Prostate gland (tissue), 2 donors: ENCODE data around the gene DIP2B. TPM values are rescaled to one million over a fixed set of nuclear protein-coding genes. Genes with fewer than 3 reads are reported as not detected.

Source experiments
- DNase-seq: peaks from one replicate; pipeline ENCODE4 v3.0.0-alpha.2; 2019; ENCODE audit warnings: low spot score
- H3K27ac ChIP-seq, 2 donors: fragments of 200-600 bp; sonication (generic); 2 replicates each; pipeline ENCODE4 v1.5.1; 2017 to 2019
- H3K27me3 ChIP-seq: fragments of 200-600 bp; sonication (generic); replicated peaks from 2 replicates; pipeline ENCODE4 v1.5.1; 2019; ENCODE audit not compliant: insufficient read depth
- H3K36me3 ChIP-seq, 2 donors: fragments of 200-600 bp; sonication (generic); 1 replicate in 1 of 2; 2 replicates in 1 of 2; pipeline versions ENCODE4 v1.5.1 to v1.8.1; 2017 to 2019
- H3K4me1 ChIP-seq: fragments of 200-600 bp; sonication (generic); replicated peaks from 2 replicates; pipeline ENCODE4 v1.5.1; 2019
- H3K4me3 ChIP-seq, 2 donors: fragments of 200-600 bp; sonication (generic); 2 replicates each; pipeline ENCODE4 v1.5.1; 2017 to 2019
- H3K9me3 ChIP-seq: fragments of 200-600 bp; sonication (generic); 2 replicates; pipeline ENCODE4 v1.5.1; 2017
- POLR2A ChIP-seq: fragments of 450-650 bp; IDR thresholded peaks from one replicate; pipeline ENCODE4 v1.6.1; 2016; ENCODE audit warnings: antibody characterized with exemption, mild to moderate bottlenecking
- POLR2AphosphoS5 ChIP-seq: sonication (generic); formaldehyde crosslinking; IDR thresholded peaks from one replicate; pipeline ENCODE4 v1.6.1; 2017; ENCODE audit warnings: antibody characterized with exemption
- WGBS: methylation state at CpG from one replicate; pipeline ENCODE4 v1.1.5; 2018; 5-methylcytosine and 5-hydroxymethylcytosine counted together
- intact Hi-C: fragments of 100-400 bp; cut with DNase I; formaldehyde crosslinking; loops from one replicate; pipeline ENCODE4 v1.14.2; 2022
- total RNA-seq, 2 donors: library from RNA; depleted of rRNA; stranded (reverse); fragments of >200 nt; gene quantifications; one replicate each; pipeline ENCODE4 v1.1.0, GENCODE V29; 2016
- TF ChIP-seq, protein P1 (sequence below), 4 experiments: fragments of 200-600 bp in 2 of 4; fragments of 450-650 bp in 2 of 4; sonication (generic) in 2 of 4; IDR thresholded peaks; 1 replicate in 3 of 4; 2 replicates in 1 of 4; pipeline ENCODE4 v1.5.1; 2016 to 2019; ENCODE audit warnings: antibody characterized with exemption in 4 of 4, mild to moderate bottlenecking in 2 of 4, moderate library complexity in 2 of 4

DIP2B gene
- total RNA-seq, 2 donors from 2014 or later: 23.2 to 56.3 TPM

DNA sequence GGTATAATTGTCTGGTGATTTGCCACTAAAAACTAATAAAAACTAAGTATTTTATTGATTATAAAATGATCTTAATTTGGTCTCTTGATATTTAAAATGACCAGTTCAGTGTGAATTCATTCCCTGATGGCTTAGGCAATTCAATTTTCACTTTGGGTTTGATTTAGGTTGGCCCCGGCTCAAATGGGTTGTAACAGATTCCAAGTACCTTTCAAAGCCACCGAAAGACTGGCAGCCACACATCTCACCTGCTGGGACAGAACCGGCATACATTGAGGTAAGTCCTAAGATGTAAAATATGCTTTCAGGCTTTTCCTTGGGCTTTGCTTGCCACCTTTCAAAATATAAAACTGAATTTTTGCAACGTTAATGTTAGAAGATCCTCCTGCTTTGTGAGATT, 181.6 kb downstream of the DIP2B start:
- peaks cover 0 to 2% of the 10 kb centered on the region in 2 donors for H3K36me3 ChIP-seq
- intact Hi-C loops: no loop called here
- WGBS: 64% methylated on average over 4 of the region's 4 CpGs
- no peak for DNase-seq
- H3K9me3 ChIP-seq: no peaks in the 10 kb centered on the region
- H3K4me3 ChIP-seq: no peak overlapping the region
- TF ChIP-seq POLR2A (no peak), POLR2AphosphoS5 (no peak)
- TF ChIP-seq, protein P1, sequence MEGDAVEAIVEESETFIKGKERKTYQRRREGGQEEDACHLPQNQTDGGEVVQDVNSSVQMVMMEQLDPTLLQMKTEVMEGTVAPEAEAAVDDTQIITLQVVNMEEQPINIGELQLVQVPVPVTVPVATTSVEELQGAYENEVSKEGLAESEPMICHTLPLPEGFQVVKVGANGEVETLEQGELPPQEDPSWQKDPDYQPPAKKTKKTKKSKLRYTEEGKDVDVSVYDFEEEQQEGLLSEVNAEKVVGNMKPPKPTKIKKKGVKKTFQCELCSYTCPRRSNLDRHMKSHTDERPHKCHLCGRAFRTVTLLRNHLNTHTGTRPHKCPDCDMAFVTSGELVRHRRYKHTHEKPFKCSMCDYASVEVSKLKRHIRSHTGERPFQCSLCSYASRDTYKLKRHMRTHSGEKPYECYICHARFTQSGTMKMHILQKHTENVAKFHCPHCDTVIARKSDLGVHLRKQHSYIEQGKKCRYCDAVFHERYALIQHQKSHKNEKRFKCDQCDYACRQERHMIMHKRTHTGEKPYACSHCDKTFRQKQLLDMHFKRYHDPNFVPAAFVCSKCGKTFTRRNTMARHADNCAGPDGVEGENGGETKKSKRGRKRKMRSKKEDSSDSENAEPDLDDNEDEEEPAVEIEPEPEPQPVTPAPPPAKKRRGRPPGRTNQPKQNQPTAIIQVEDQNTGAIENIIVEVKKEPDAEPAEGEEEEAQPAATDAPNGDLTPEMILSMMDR (IDR thresholded peaks at IDR 0.05): no peak
- H3K27ac ChIP-seq: no peak overlapping the region
- no peaks in the 10 kb centered on the region for H3K27me3 ChIP-seq
- H3K4me1 ChIP-seq: no peaks in the 10 kb centered on the region

DNA sequence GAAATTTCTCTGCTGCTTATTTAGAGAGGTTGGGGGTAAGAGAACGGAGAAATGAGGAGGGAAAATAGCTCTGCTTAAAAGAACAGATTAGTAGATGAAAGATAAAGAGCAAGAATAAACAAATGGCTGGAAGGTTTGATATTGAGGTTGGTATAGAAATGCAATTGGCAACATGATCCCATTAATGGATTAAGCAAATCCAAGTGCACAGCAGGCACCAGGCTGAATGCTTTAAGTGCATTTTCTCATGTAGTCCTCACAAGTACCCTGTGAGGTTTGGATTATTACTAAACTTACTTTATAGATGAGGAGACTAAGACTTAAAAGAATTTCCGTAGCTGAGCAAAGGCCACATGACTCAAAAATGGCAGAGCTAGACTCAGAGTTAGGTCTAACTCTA, 182.2 kb downstream of the DIP2B start:
- H3K27me3 ChIP-seq: no peaks in the 10 kb centered on the region
- TF ChIP-seq POLR2A: no peak
- TF ChIP-seq, protein P1 (IDR thresholded peaks at IDR 0.05): no peak
- no peak for TF ChIP-seq POLR2AphosphoS5
- peaks cover 0 to 2% of the 10 kb centered on the region in 2 donors for H3K36me3 ChIP-seq
- no peak for DNase-seq
- H3K4me3 ChIP-seq: no peak overlapping the region
- 75% methylated on average over 2 of the region's 2 CpGs for WGBS
- no peaks in the 10 kb centered on the region for H3K4me1 ChIP-seq
- H3K27ac ChIP-seq: no peak overlapping the region
- intact Hi-C loops: no loop called here
- H3K9me3 ChIP-seq: no peaks in the 10 kb centered on the region

DNA sequence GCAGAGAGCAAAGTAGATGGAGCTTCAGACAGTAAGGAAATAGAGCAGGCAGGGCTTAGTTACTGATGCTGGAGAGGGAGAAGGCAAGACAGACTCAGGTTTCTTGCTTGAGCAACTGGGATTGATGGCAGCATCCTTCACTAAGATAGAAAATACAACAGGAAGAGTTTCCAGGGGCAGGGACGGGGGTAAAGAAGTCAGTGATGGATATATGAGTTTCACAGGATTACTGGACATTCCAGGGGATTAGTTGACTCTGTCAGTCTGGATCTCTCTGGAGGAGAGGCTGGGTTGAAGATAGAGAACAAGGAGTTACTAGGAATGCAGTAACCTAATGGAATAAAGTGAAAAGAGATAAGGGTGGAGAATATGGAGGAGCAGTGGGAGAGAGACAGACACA, 184.7 kb downstream of the DIP2B start:
- no peak overlapping the region for H3K4me3 ChIP-seq
- no peaks in the 10 kb centered on the region for H3K4me1 ChIP-seq
- intact Hi-C loops: no loop called here
- no peaks in the 10 kb centered on the region for H3K36me3 ChIP-seq
- no peak overlapping the region for H3K27ac ChIP-seq
- no peaks in the 10 kb centered on the region for H3K27me3 ChIP-seq
- WGBS: 77% methylated on average over 1 of the region's 1 CpG
- DNase-seq: no peak
- TF ChIP-seq, protein P1 (IDR thresholded peaks at IDR 0.05): no peak
- TF ChIP-seq POLR2AphosphoS5 (no peak), POLR2A (no peak)
- H3K9me3 ChIP-seq: no peaks in the 10 kb centered on the region

DNA sequence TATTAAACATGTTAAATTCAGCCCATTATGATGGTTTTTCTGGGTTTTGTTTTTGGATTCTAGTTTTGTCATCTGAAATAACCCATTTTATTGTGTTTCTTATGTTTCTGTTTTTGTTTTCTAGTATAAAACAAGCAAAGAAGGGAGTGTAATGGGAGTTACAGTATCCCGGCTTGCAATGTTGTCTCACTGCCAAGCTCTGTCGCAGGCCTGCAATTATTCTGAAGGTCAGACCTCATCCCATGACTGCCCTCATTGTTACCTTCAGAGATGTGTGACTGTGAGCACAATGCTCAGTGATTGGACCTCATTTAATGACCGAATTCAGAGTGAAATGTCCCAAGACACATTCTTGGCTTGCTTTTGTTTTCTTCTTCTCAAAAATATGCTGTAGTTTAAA, 186.1 kb downstream of the DIP2B start:
- 21% methylated on average over 3 of the region's 3 CpGs for WGBS

DNA sequence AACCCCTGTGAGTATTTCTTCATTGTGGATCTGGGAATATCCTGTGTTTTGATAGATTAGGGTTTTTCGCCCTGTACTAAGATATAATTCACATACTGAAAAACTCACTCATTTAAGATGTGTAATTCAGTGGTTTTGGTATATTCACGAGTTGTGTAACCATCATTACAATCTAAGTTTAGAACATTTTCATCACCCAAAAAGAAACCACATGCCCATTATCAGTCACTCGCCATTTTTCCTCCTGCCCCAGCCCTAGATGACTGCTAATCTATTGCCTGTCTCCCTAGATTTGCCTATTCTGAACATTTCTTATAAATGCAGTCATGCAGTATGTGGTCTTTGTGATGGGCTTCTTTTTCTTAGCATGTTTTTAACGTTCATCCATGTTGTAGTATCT, 191.2 kb downstream of the DIP2B start:
- intact Hi-C loops: no loop called here
- TF ChIP-seq POLR2AphosphoS5: no peak
- no peak for DNase-seq
- H3K27ac ChIP-seq: no peak overlapping the region
- peaks cover 0 to 5% of the 10 kb centered on the region in 2 donors for H3K36me3 ChIP-seq
- H3K4me1 ChIP-seq: no peaks in the 10 kb centered on the region
- no peaks in the 10 kb centered on the region for H3K9me3 ChIP-seq
- no peak overlapping the region for H3K4me3 ChIP-seq
- 90% methylated on average over 4 of the region's 4 CpGs for WGBS
- no peaks in the 10 kb centered on the region for H3K27me3 ChIP-seq

More for the DNA sequence above, 186.1 kb downstream of the DIP2B start:
- no peak overlapping the region for H3K27ac ChIP-seq
- no peaks in the 10 kb centered on the region for H3K9me3 ChIP-seq
- H3K4me3 ChIP-seq: no peak overlapping the region
- TF ChIP-seq POLR2A (no peak), POLR2AphosphoS5 (no peak)
- TF ChIP-seq, protein P1 (IDR thresholded peaks at IDR 0.05): no peak
- intact Hi-C loops: no loop called here
- DNase-seq: no peak
- H3K27me3 ChIP-seq: no peaks in the 10 kb centered on the region
- no peaks in the 10 kb centered on the region for H3K4me1 ChIP-seq
- no peaks in the 10 kb centered on the region for H3K36me3 ChIP-seq
